Prostate gland (tissue), 2 donors: ENCODE measurements around the gene DAPK3. TPM values are rescaled to one million over a fixed set of nuclear protein-coding genes. Genes with fewer than 3 reads are reported as not detected.

Experiments used
- DNase-seq: peaks from one replicate; pipeline ENCODE4 v3.0.0-alpha.2; 2019; ENCODE audit warnings: low spot score
- H3K27ac ChIP-seq, 2 donors: fragments of 200-600 bp; sonication (generic); 2 replicates each; pipeline ENCODE4 v1.5.1; 2017 to 2019
- H3K27me3 ChIP-seq: fragments of 200-600 bp; sonication (generic); replicated peaks from 2 replicates; pipeline ENCODE4 v1.5.1; 2019; ENCODE audit not compliant: insufficient read depth
- H3K36me3 ChIP-seq, 2 donors: fragments of 200-600 bp; sonication (generic); 1 replicate in 1 of 2; 2 replicates in 1 of 2; pipeline versions ENCODE4 v1.5.1 to v1.8.1; 2017 to 2019
- H3K4me1 ChIP-seq: fragments of 200-600 bp; sonication (generic); replicated peaks from 2 replicates; pipeline ENCODE4 v1.5.1; 2019
- H3K4me3 ChIP-seq, 2 donors: fragments of 200-600 bp; sonication (generic); 2 replicates each; pipeline ENCODE4 v1.5.1; 2017 to 2019
- H3K9me3 ChIP-seq: fragments of 200-600 bp; sonication (generic); 2 replicates; pipeline ENCODE4 v1.5.1; 2017
- CTCF ChIP-seq, 4 experiments: fragments of 200-600 bp in 2 of 4; fragments of 450-650 bp in 2 of 4; sonication (generic) in 2 of 4; IDR thresholded peaks; 1 replicate in 3 of 4; 2 replicates in 1 of 4; pipeline ENCODE4 v1.5.1; 2016 to 2019; ENCODE audit warnings: antibody characterized with exemption in 4 of 4, mild to moderate bottlenecking in 2 of 4, moderate library complexity in 2 of 4
- POLR2A ChIP-seq: fragments of 450-650 bp; IDR thresholded peaks from one replicate; pipeline ENCODE4 v1.6.1; 2016; ENCODE audit warnings: antibody characterized with exemption, mild to moderate bottlenecking
- POLR2AphosphoS5 ChIP-seq: sonication (generic); formaldehyde crosslinking; IDR thresholded peaks from one replicate; pipeline ENCODE4 v1.6.1; 2017; ENCODE audit warnings: antibody characterized with exemption
- WGBS: methylation state at CpG from one replicate; pipeline ENCODE4 v1.1.5; 2018; 5-methylcytosine and 5-hydroxymethylcytosine counted together
- intact Hi-C: fragments of 100-400 bp; cut with DNase I; formaldehyde crosslinking; loops from one replicate; pipeline ENCODE4 v1.14.2; 2022
- total RNA-seq, 2 donors: library from RNA; depleted of rRNA; stranded (reverse); fragments of >200 nt; gene quantifications; one replicate each; pipeline ENCODE4 v1.1.0, GENCODE V29; 2016

DAPK3 gene
- total RNA-seq, 2 donors from 2014 or later, result 87.1 to 107 TPM

- Histone ChIP-seq H3K36me3 (no peaks in the 10 kb centered on the region), H3K27ac (no peak within 1 kb of the TSS), H3K27me3 (peaks cover 4% of the 10 kb centered on the region), H3K9me3 (no peaks in the 10 kb centered on the region), H3K4me1 (no peaks in the 10 kb centered on the region), H3K4me3 (no peak within 1 kb of the TSS)
- 2% methylated on average over 47 of the region's 51 CpGs for WGBS
- no peak for TF ChIP-seq CTCF (IDR thresholded peaks at IDR 0.05)
- TF ChIP-seq POLR2AphosphoS5, result no peak
- no peak for TF ChIP-seq POLR2A
- no peak for DNase-seq
- intact Hi-C loops, result no loop called here
Measured at GRCh38 chr19:3932931-3933810, 37.7 kb downstream of the DAPK3 start, which contains the start of gene NMRK2. Gene NMRK2 (plus strand): TSS chr19:3933069. CDS start chr19:3933672, 603 bp downstream.

- no peaks in the 10 kb centered on the region for H3K36me3 ChIP-seq
- DNase-seq, result no peak
- no peak for TF ChIP-seq POLR2AphosphoS5
- no peak for TF ChIP-seq CTCF (IDR thresholded peaks at IDR 0.05)
- TF ChIP-seq POLR2A, result no peak
- H3K4me1 ChIP-seq, result no peaks in the 10 kb centered on the region
- no peak overlapping the region for H3K27ac ChIP-seq
- WGBS, result 61% methylated on average over 8 of the region's 8 CpGs
- H3K27me3 ChIP-seq, result peaks cover 4% of the 10 kb centered on the region
- no peaks in the 10 kb centered on the region for H3K9me3 ChIP-seq
- no peak overlapping the region for H3K4me3 ChIP-seq
- intact Hi-C loops, result no loop called here
Measured at GRCh38 chr19:3931041-3931440, 39.9 kb downstream of the DAPK3 start.

- Histone ChIP-seq H3K4me3 (no peak overlapping the region), H3K9me3 (no peaks in the 10 kb centered on the region), H3K27ac (no peak overlapping the region), H3K27me3 (no peaks in the 10 kb centered on the region), H3K36me3 (no peaks in the 10 kb centered on the region), H3K4me1 (no peaks in the 10 kb centered on the region)
- 90% methylated on average over 1 of the region's 1 CpG for WGBS
- DNase-seq, result no peak
- intact Hi-C loops, result no loop called here
- no peak for TF ChIP-seq POLR2A
- TF ChIP-seq CTCF (IDR thresholded peaks at IDR 0.05), result no peak
- no peak for TF ChIP-seq POLR2AphosphoS5
Measured at GRCh38 chr19:3923912-3924311, 47.0 kb downstream of the DAPK3 start.

DNA sequence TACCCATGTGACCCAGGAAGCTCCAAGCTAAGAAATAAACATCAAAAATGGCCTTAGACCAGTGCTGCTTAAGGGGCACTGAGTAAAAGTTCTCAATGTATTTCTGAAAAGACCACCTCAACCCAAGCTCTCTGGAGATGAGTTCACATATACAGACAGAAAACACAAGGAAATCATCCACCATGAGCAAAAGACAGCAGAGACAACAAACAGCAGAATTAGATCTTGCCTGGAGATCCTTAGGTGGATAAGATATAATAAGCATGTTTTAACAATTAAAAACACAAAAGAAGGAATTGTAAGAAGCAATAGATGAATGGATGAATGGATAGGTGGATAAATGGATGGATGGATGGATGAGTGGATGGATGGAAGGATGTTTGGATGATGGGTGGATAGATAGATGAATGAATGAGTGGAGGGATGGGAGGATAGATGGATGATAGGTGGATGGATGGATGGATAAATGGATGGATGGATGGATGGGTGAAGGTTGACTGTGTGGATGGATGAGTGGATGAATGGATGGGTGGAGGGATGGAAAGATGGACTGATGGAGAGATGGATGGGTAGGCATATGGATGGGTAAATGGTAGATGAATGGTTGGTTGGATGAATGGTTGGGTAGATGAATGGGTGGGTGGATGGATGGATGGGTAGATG is 47.7 kb downstream of the DAPK3 start:
- H3K4me3 ChIP-seq, result no peak overlapping the region
- TF ChIP-seq POLR2A (no peak), CTCF (IDR thresholded peaks at IDR 0.05) (no peak), POLR2AphosphoS5 (no peak)
- H3K9me3 ChIP-seq, result no peaks in the 10 kb centered on the region
- intact Hi-C loops, result no loop called here
- no peaks in the 10 kb centered on the region for H3K4me1 ChIP-seq
- no peaks in the 10 kb centered on the region for H3K27me3 ChIP-seq
- H3K27ac ChIP-seq, result no peak overlapping the region
- DNase-seq, result no peak
- H3K36me3 ChIP-seq, result no peaks in the 10 kb centered on the region
